ENCODE data around the gene UBE2L6. TPM values are rescaled to one million over a fixed set of nuclear protein-coding genes. Genes with fewer than 3 reads are reported as not detected.

Gene UBE2L6
- polyA plus RNA-seq, 1 donor from 2014 or later: 88.0 TPM

GRCh38 chr11:57512646-57513451, 54.6 kb downstream of the UBE2L6 start:
- Histone ChIP-seq H3K27ac (ENCODE audit: low read length) (no peak overlapping the region), H3K9me2 (ENCODE audit: insufficient read depth, low read length) (no peaks in the 10 kb centered on the region), H3K9ac (ENCODE audit: low read length) (no peak overlapping the region), H3K36me3 (ENCODE audit: insufficient read depth, low read length) (no peaks in the 10 kb centered on the region), H3K79me2 (replicated peaks; ENCODE audit: insufficient read depth, low read length) (no peaks in the 10 kb centered on the region), H3K4me2 (ENCODE audit: low read length) (no peak overlapping the region), H3F3A (ENCODE audit: insufficient read depth, low read length, poor library complexity, severe bottlenecking) (no peaks in the 10 kb centered on the region), H2AFZ (ENCODE audit: low read depth, low read length) (no peak overlapping the region), H3K27me3 (ENCODE audit: insufficient read depth, low read depth, low read length) (peaks cover 58% of the 10 kb centered on the region), H4K20me1 (ENCODE audit: insufficient read depth) (no peaks in the 10 kb centered on the region), H3K9me3 (ENCODE audit: low read length) (no peaks in the 10 kb centered on the region), H3K4me3 (ENCODE audit: low read length) (no peak overlapping the region)
- TF ChIP-seq TAF1 (IDR thresholded peaks at IDR 0.05; ENCODE audit: low read depth) (no peak), REST (IDR thresholded peaks at IDR 0.05; ENCODE audit: borderline replicate concordance) (no peak), MXI1 (conservative IDR thresholded peaks at IDR 0.05; ENCODE audit: poor library complexity, severe bottlenecking) (no peak), CTCF (IDR thresholded peaks at IDR 0.05; ENCODE audit: poor library complexity, severe bottlenecking) (no peak), RAD21 (conservative IDR thresholded peaks at IDR 0.05) (no peak), SMC3 (conservative IDR thresholded peaks at IDR 0.05; ENCODE audit: poor library complexity) (no peak), EP300 (conservative IDR thresholded peaks at IDR 0.05; ENCODE audit: poor library complexity, severe bottlenecking) (no peak), POLR2AphosphoS5 (IDR thresholded peaks at IDR 0.05) (no peak), EZH2 (IDR thresholded peaks at IDR 0.05; ENCODE audit: borderline replicate concordance, insufficient read depth, low read length, poor library complexity, severe bottlenecking) (no peak)

GRCh38 chr11:57511741-57512430, 55.6 kb downstream of the UBE2L6 start:
- no peak overlapping the region for H3K4me2 ChIP-seq (ENCODE audit: low read length)
- H3K79me2 ChIP-seq (replicated peaks; ENCODE audit: insufficient read depth, low read length): no peaks in the 10 kb centered on the region
- H3K4me3 ChIP-seq (ENCODE audit: low read length): no peak overlapping the region
- H3K9me3 ChIP-seq (ENCODE audit: low read length): no peaks in the 10 kb centered on the region
- no peak overlapping the region for H3K9ac ChIP-seq (ENCODE audit: low read length)
- no peaks in the 10 kb centered on the region for H3K36me3 ChIP-seq (ENCODE audit: insufficient read depth, low read length)
- H3K27me3 ChIP-seq (ENCODE audit: insufficient read depth, low read depth, low read length): peaks cover 49% of the 10 kb centered on the region
- H4K20me1 ChIP-seq (ENCODE audit: insufficient read depth): no peaks in the 10 kb centered on the region
- no peaks in the 10 kb centered on the region for H3F3A ChIP-seq (ENCODE audit: insufficient read depth, low read length, poor library complexity, severe bottlenecking)
- H3K9me2 ChIP-seq (ENCODE audit: insufficient read depth, low read length): no peaks in the 10 kb centered on the region
- H3K27ac ChIP-seq (ENCODE audit: low read length): no peak overlapping the region
- TF ChIP-seq POLR2AphosphoS5 (IDR thresholded peaks at IDR 0.05) (no peak), RAD21 (conservative IDR thresholded peaks at IDR 0.05) (no peak), SMC3 (conservative IDR thresholded peaks at IDR 0.05; ENCODE audit: poor library complexity) (no peak), MXI1 (conservative IDR thresholded peaks at IDR 0.05; ENCODE audit: poor library complexity, severe bottlenecking) (no peak), EP300 (conservative IDR thresholded peaks at IDR 0.05; ENCODE audit: poor library complexity, severe bottlenecking) (no peak), TAF1 (IDR thresholded peaks at IDR 0.05; ENCODE audit: low read depth) (no peak)
- H2AFZ ChIP-seq (ENCODE audit: low read depth, low read length): no peak overlapping the region

Measured in neural cell (in vitro differentiated cells).